ENCODE measurements around the gene SH3PXD2B.

GRCh38 chr5:172278356-172278755 is 176.0 kb downstream of the SH3PXD2B start:
- TF ChIP-seq CTCF (IDR thresholded peaks at IDR 0.05; ENCODE audit: borderline replicate concordance, extremely low read depth, low read length, poor library complexity, severe bottlenecking) (no peak), EZH2 (IDR thresholded peaks at IDR 0.05; ENCODE audit: borderline replicate concordance, low read depth, low read length, severe bottlenecking) (no peak)

All from DND-41 (cell line).